Activated T-helper 17 cell treated with anti-CD3 and anti-CD28 coated beads, Interleukin-2, amount 50 U/mL, for 72 hours (primary cell): Measurements from ENCODE around the gene INMT. TPM values are rescaled to one million over a fixed set of nuclear protein-coding genes. Genes with fewer than 3 reads are reported as not detected.

Experiments used
- ATAC-seq: fragments of 150-1000 bp; cut with Tn5 transposase; replicated peaks from 2 replicates; pipeline ENCODE4 v1.10.0; 2021; ENCODE audit warnings: mild to moderate bottlenecking, moderate library complexity
- H3K27ac Mint-ChIP-seq: one replicate; pipeline ENCODE4 v1.8.0; 2022; ENCODE audit warnings: mixed read lengths
- H3K27me3 Mint-ChIP-seq: one replicate; pipeline ENCODE4 v1.8.0; 2022; ENCODE audit warnings: mixed read lengths
- H3K36me3 Mint-ChIP-seq: one replicate; pipeline ENCODE4 v1.8.0; 2022; ENCODE audit warnings: low read depth, mild to moderate bottlenecking, mixed read lengths
- H3K4me1 Mint-ChIP-seq: one replicate; pipeline ENCODE4 v1.8.0; 2022; ENCODE audit warnings: mixed read lengths
- H3K4me3 Mint-ChIP-seq: one replicate; pipeline ENCODE4 v1.8.0; 2022; ENCODE audit warnings: mild to moderate bottlenecking, mixed read lengths
- H3K9me3 Mint-ChIP-seq: one replicate; pipeline ENCODE4 v1.8.0; 2022; ENCODE audit warnings: mixed read lengths
- total RNA-seq, 2 donors: library from RNA; stranded (reverse); gene quantifications; one replicate each; pipeline ENCODE4 v1.2.3, GENCODE V29; 2022

INMT gene
- total RNA-seq, 2 donors from 2014 or later: 0.21 TPM; not detected in 1

- no peak overlapping the region for H3K27ac Mint-ChIP-seq
- H3K36me3 Mint-ChIP-seq: no peaks in the 10 kb centered on the region
- no peak overlapping the region for H3K4me3 Mint-ChIP-seq
- H3K9me3 Mint-ChIP-seq: no peaks in the 10 kb centered on the region
- ATAC-seq: no peak
- H3K4me1 Mint-ChIP-seq: no peaks in the 10 kb centered on the region
- H3K27me3 Mint-ChIP-seq: no peaks in the 10 kb centered on the region
Measured at GRCh38 chr7:30752979-30753378, 1.0 kb downstream of the INMT start.

DNA sequence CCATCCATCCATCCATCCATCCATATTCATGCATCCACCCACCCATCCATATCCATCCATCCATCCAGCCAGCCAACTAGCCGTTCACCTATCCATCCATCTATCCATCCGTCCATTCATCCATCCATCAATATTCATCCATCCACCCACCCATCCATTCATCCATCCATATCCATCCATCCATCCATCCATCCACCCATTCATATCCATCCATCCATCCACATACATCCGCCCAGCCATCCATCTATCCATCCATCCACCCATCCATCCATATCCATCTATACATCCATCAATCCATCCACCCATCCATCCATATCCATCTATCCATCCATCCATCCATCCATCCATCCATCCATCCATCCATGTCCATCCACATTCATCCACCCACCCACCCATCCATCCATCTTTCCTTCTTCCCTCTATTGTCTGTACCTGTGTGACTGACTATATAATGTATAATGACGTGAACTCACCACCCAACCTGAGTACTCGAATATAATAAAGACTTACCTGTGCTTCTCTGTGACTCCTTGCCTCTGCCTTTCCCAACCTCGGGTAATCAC is 2.5 kb downstream of the INMT start:
- Mint-ChIP-seq H3K9me3 (no peaks in the 10 kb centered on the region), H3K4me3 (no peak overlapping the region), H3K36me3 (no peaks in the 10 kb centered on the region), H3K27me3 (peaks cover 1% of the 10 kb centered on the region), H3K4me1 (no peaks in the 10 kb centered on the region), H3K27ac (no peak overlapping the region)
- no peak for ATAC-seq

- Mint-ChIP-seq H3K4me1 (no peaks in the 10 kb centered on the region), H3K4me3 (no peak overlapping the region), H3K9me3 (no peaks in the 10 kb centered on the region), H3K27me3 (peaks cover 4% of the 10 kb centered on the region), H3K36me3 (no peaks in the 10 kb centered on the region), H3K27ac (no peak overlapping the region)
- ATAC-seq: no peak
Measured at GRCh38 chr7:30755384-30756154, 3.6 kb downstream of the INMT start.

DNA sequence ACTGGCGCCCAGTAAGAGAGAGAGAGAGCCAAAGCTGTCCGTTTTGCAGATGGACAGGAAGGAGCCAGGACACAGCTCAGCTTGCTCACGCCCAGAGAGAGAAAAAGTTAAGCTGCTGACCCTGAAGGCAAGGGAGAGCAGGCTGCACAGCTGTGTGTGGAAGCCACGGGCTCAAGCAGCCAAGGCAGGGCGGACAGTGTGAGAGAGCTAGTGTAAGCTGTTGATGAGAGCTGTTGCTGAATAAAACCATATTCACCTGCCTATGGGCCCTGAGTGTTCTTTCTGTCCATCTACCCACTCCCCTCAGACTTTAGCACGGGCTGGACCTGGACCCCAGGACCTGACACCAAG is 5.4 kb downstream of the INMT start:
- no peak overlapping the region for H3K4me3 Mint-ChIP-seq
- no peaks in the 10 kb centered on the region for H3K4me1 Mint-ChIP-seq
- H3K27ac Mint-ChIP-seq: no peak overlapping the region
- no peaks in the 10 kb centered on the region for H3K36me3 Mint-ChIP-seq
- peaks cover 4% of the 10 kb centered on the region for H3K27me3 Mint-ChIP-seq
- no peaks in the 10 kb centered on the region for H3K9me3 Mint-ChIP-seq
- no peak for ATAC-seq

- H3K36me3 Mint-ChIP-seq: no peaks in the 10 kb centered on the region
- no peaks in the 10 kb centered on the region for H3K4me1 Mint-ChIP-seq
- peaks cover 4% of the 10 kb centered on the region for H3K27me3 Mint-ChIP-seq
- no peak overlapping the region for H3K27ac Mint-ChIP-seq
- no peak for ATAC-seq
- no peaks in the 10 kb centered on the region for H3K9me3 Mint-ChIP-seq
- H3K4me3 Mint-ChIP-seq: no peak overlapping the region
Measured at GRCh38 chr7:30760514-30761213, 8.7 kb downstream of the INMT start.

DNA sequence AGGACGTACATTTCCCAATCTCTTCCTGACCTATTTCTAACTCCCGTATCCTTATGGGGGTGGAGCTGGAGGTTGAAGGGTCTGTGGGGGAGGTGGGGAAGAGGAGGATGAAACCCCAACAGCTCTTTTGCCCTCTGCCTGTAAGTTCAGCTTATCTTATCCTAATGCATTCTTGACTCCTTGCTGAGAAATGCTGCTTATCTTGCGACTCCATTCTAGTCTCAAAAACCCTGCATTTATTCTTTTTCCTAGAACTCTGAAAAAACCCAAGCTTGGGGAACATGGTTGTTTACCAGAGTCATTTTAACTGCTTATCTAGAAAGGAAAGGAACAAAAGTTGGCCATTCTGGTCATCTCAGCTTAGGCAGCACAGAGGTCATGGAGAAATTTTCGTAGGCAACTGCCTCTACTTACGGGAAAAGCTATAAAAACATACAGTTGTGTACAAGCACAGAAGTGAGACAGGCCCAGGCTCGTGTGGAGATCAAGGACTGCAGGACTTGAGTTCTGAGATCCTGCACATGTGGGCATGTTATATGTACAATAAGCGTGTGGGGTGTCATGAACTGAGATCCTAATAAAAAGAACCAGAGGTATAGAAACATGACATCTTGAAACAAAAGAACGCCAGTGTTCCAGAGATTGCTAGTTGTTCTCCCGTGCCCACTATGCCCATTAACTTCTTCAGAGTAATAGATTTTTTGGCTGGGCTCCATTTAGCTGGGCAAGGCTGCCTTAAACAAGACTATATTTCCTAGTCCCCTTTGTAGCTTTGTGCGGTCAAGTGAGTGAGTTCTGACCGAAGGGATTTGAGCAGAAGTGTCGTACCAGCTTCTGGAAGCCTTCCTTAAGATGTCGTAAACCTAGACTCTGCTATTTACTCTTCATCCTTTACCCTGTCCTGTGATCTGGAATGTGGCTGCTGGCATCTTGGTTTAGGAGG is 9.6 kb downstream of the INMT start:
- H3K36me3 Mint-ChIP-seq: no peaks in the 10 kb centered on the region
- H3K27ac Mint-ChIP-seq: no peak overlapping the region
- no peak for ATAC-seq
- H3K9me3 Mint-ChIP-seq: no peaks in the 10 kb centered on the region
- no peaks in the 10 kb centered on the region for H3K4me1 Mint-ChIP-seq
- peaks cover 4% of the 10 kb centered on the region for H3K27me3 Mint-ChIP-seq
- H3K4me3 Mint-ChIP-seq: no peak overlapping the region

GRCh38 chr7:30764030-30764975 is 12.4 kb downstream of the INMT start:
- Mint-ChIP-seq H3K4me1 (no peaks in the 10 kb centered on the region), H3K27me3 (peaks cover 3% of the 10 kb centered on the region), H3K36me3 (no peaks in the 10 kb centered on the region), H3K9me3 (no peaks in the 10 kb centered on the region), H3K4me3 (no peak overlapping the region), H3K27ac (no peak overlapping the region)
- peak; percentile 14 for ATAC-seq

- no peaks in the 10 kb centered on the region for H3K27me3 Mint-ChIP-seq
- no peaks in the 10 kb centered on the region for H3K4me1 Mint-ChIP-seq
- no peaks in the 10 kb centered on the region for H3K9me3 Mint-ChIP-seq
- H3K27ac Mint-ChIP-seq: no peak overlapping the region
- H3K36me3 Mint-ChIP-seq: no peaks in the 10 kb centered on the region
- no peak overlapping the region for H3K4me3 Mint-ChIP-seq
- ATAC-seq: no peak
Measured at GRCh38 chr7:30765408-30765807, 13.5 kb downstream of the INMT start.

GRCh38 chr7:30770845-30771173 is 18.9 kb downstream of the INMT start:
- no peak for ATAC-seq
- Mint-ChIP-seq H3K27ac (peak overlapping the region; percentile 26), H3K27me3 (no peaks in the 10 kb centered on the region), H3K4me1 (peaks cover 4% of the 10 kb centered on the region), H3K4me3 (peak overlapping the region; percentile 59), H3K9me3 (no peaks in the 10 kb centered on the region), H3K36me3 (no peaks in the 10 kb centered on the region)

GRCh38 chr7:30771174-30771879 is 19.4 kb downstream of the INMT start, which contains the start of gene MINDY4:
Gene MINDY4 (plus strand): TSS chr7:30771417. CDS start chr7:30771494, 77 bp downstream.
- Mint-ChIP-seq H3K4me1 (peaks cover 4% of the 10 kb centered on the region), H3K9me3 (no peaks in the 10 kb centered on the region), H3K27ac (peak within 1 kb of the TSS; percentile 26), H3K36me3 (no peaks in the 10 kb centered on the region), H3K4me3 (peak within 1 kb of the TSS; percentile 59), H3K27me3 (no peaks in the 10 kb centered on the region)
- ATAC-seq: peak; percentile 93

DNA sequence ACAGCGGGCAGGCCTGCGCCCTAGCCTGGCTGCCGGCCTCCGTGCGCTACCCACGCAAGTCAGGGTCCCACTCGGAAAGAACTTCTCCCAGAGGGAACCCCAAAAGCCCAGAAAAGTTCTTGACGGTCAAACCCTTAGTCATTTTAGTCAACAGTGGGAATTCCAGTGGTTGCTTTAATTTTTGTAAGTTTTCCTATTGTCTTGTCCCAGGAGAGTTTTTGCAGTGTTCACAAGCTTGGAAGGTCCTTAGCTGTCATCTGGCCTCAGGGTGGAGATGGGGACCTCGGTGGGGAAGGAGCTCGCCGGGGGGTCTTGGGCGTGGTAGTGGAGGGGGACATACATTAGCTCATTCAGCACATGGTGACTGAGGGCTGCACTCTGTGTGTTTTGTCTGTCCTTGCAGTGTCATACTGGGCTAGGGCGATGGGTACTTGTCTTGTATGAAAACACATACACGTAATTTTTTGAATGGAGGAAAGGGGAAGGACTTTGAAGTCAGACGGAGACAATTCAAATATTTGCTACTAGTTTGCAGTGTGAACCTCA is 20.0 kb downstream of the INMT start:
- Mint-ChIP-seq H3K4me3 (peak overlapping the region; percentile 59), H3K4me1 (peaks cover 4% of the 10 kb centered on the region), H3K36me3 (no peaks in the 10 kb centered on the region), H3K27ac (peak overlapping the region; percentile 4), H3K27me3 (no peaks in the 10 kb centered on the region), H3K9me3 (no peaks in the 10 kb centered on the region)
- peak; percentile 18 for ATAC-seq

GRCh38 chr7:30772984-30773383 is 21.0 kb downstream of the INMT start:
- ATAC-seq: no peak
- Mint-ChIP-seq H3K27me3 (no peaks in the 10 kb centered on the region), H3K9me3 (no peaks in the 10 kb centered on the region), H3K4me3 (no peak overlapping the region), H3K36me3 (no peaks in the 10 kb centered on the region), H3K27ac (no peak overlapping the region), H3K4me1 (peaks cover 4% of the 10 kb centered on the region)

DNA sequence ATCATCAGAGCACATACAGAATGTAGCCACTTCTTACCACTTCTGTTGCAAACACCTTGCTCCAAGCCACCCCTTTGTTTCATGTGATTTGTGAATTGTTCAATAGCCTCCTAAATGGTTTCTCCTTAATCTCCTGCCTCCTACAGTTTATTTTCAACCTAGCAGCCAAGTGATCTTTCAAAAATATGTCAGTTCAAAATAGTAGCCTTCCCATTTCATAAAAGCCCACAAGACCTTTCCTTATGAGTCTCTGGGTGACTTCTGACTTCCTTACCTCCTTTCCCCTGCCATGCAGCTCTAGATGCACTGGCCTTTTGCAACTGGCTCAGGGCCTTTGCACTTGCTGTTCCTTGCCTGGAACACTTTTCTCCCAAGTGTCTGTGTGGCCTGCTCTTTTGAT is 24.1 kb downstream of the INMT start:
- H3K27me3 Mint-ChIP-seq: no peaks in the 10 kb centered on the region
- H3K4me3 Mint-ChIP-seq: no peak overlapping the region
- ATAC-seq: no peak
- H3K36me3 Mint-ChIP-seq: no peaks in the 10 kb centered on the region
- H3K4me1 Mint-ChIP-seq: peaks cover 4% of the 10 kb centered on the region
- H3K27ac Mint-ChIP-seq: no peak overlapping the region
- no peaks in the 10 kb centered on the region for H3K9me3 Mint-ChIP-seq
